Measurements from ENCODE around the gene KCNMA1. TPM values are rescaled to one million over a fixed set of nuclear protein-coding genes. Genes with fewer than 3 reads are reported as not detected.

Gene KCNMA1
- total and polyA plus RNA-seq, 2 donors from 2014 or later = 4.2 to 8.9 TPM

DNA sequence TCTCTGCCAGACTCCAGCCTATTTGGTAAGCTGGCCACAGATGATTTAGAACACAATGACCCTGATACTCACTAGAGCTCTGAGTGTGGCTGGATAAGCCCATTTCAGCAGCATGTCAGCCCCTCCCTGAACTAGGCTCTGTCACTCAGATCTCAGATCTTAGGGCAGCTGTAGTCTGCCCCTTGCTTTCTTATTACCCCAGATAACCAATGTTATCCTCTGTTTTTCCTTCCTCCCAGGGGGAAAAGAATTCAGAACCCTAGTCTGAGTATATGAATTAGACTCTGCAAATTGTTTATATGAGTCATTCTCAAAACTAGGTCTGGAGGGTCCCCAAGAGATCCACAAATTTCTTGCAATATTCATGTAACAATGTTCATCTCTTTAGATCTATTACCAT is 286.2 kb downstream of the KCNMA1 start:
- intact Hi-C loops (cut with DNase I) = no loop called here
- H3K9ac ChIP-seq (ENCODE audit: low read length in 3 of 3) = no peak overlapping the region
- H3K9me3 ChIP-seq (ENCODE audit: control insufficient read depth in 2 of 3, insufficient read depth in 1 of 3, low read length in 3 of 3) = no peaks in the 10 kb centered on the region
- H3K27ac ChIP-seq (ENCODE audit: low read depth in 2 of 2, low read length in 2 of 2) = no peak overlapping the region
- no peaks in the 10 kb centered on the region for H3K36me3 ChIP-seq (ENCODE audit: control insufficient read depth in 2 of 3, insufficient read depth in 3 of 3, low read length in 3 of 3)
- TF ChIP-seq, protein P1, sequence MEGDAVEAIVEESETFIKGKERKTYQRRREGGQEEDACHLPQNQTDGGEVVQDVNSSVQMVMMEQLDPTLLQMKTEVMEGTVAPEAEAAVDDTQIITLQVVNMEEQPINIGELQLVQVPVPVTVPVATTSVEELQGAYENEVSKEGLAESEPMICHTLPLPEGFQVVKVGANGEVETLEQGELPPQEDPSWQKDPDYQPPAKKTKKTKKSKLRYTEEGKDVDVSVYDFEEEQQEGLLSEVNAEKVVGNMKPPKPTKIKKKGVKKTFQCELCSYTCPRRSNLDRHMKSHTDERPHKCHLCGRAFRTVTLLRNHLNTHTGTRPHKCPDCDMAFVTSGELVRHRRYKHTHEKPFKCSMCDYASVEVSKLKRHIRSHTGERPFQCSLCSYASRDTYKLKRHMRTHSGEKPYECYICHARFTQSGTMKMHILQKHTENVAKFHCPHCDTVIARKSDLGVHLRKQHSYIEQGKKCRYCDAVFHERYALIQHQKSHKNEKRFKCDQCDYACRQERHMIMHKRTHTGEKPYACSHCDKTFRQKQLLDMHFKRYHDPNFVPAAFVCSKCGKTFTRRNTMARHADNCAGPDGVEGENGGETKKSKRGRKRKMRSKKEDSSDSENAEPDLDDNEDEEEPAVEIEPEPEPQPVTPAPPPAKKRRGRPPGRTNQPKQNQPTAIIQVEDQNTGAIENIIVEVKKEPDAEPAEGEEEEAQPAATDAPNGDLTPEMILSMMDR (IDR thresholded peaks at IDR 0.05; ENCODE audit: borderline replicate concordance, extremely low read depth, insufficient read depth) = no peak
- H3K4me1 ChIP-seq (ENCODE audit: control insufficient read depth in 2 of 3, insufficient read depth in 2 of 3, low read depth in 1 of 3, low read length in 3 of 3) = no peaks in the 10 kb centered on the region
- no peak overlapping the region for H3K4me3 ChIP-seq (ENCODE audit: low read length in 3 of 3)
- FAIRE-seq = no peak
- no peak for DNase-seq
- no peaks in the 10 kb centered on the region for H3K27me3 ChIP-seq (ENCODE audit: control insufficient read depth, insufficient read depth, low read length)

DNA sequence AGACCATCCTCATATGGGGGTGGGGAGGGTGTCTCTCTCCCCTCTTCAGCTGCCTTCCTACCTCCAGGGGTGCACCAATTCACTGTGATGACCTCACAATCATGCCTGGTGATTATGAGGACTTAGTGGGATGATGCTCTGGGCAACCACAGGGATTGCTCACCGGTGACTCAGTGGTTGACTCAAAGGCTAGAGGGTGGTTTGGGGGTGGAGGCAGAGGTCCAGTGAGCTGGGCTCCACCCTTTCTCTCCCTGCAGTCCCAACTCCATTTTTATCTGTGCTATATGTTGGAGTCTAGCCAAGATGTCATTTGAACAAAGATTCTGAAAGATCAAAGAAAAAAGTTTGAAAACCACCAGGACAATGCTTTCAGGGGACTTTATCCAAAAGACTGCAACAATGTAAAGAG is 286.9 kb downstream of the KCNMA1 start:
- H3K36me3 ChIP-seq (ENCODE audit: control insufficient read depth in 2 of 3, insufficient read depth in 3 of 3, low read length in 3 of 3) = no peaks in the 10 kb centered on the region
- no peaks in the 10 kb centered on the region for H3K4me1 ChIP-seq (ENCODE audit: control insufficient read depth in 2 of 3, insufficient read depth in 2 of 3, low read depth in 1 of 3, low read length in 3 of 3)
- FAIRE-seq (no peak), DNase-seq (no peak)
- no peak overlapping the region for H3K9ac ChIP-seq (ENCODE audit: low read length in 3 of 3)
- no peak overlapping the region for H3K4me3 ChIP-seq (ENCODE audit: low read length in 3 of 3)
- no peaks in the 10 kb centered on the region for H3K9me3 ChIP-seq (ENCODE audit: control insufficient read depth in 2 of 3, insufficient read depth in 1 of 3, low read length in 3 of 3)
- intact Hi-C loops (cut with DNase I) = no loop called here
- H3K27ac ChIP-seq (ENCODE audit: low read depth in 2 of 2, low read length in 2 of 2) = no peak overlapping the region
- H3K27me3 ChIP-seq (ENCODE audit: control insufficient read depth, insufficient read depth, low read length) = no peaks in the 10 kb centered on the region
- TF ChIP-seq, protein P1 (IDR thresholded peaks at IDR 0.05; ENCODE audit: borderline replicate concordance, extremely low read depth, insufficient read depth) = no peak

DNA sequence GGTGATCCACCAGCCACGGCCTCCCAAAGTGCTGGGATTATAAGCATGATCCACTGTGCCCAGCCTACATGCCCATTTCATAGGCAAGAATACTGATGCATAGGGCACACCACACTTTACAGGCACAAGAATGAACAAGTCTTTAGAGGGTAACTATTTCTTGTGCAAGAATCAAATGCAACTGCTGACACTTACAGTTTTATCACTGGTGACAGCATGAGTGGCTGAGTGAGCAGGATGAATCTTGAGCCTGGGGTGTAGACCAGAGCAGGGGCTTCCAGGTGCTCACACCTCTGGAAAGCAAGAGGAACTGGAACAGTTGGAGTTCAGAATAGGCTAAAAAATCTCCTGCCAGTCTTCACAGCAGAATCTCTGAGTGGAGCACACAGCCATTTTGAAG is 287.5 kb downstream of the KCNMA1 start:
- TF ChIP-seq, protein P1 (IDR thresholded peaks at IDR 0.05; ENCODE audit: borderline replicate concordance, extremely low read depth, insufficient read depth) = no peak
- H3K36me3 ChIP-seq (ENCODE audit: control insufficient read depth in 2 of 3, insufficient read depth in 3 of 3, low read length in 3 of 3) = no peaks in the 10 kb centered on the region
- H3K27me3 ChIP-seq (ENCODE audit: control insufficient read depth, insufficient read depth, low read length) = no peaks in the 10 kb centered on the region
- DNase-seq = no peak
- H3K9ac ChIP-seq (ENCODE audit: low read length in 3 of 3) = no peak overlapping the region
- H3K4me1 ChIP-seq (ENCODE audit: control insufficient read depth in 2 of 3, insufficient read depth in 2 of 3, low read depth in 1 of 3, low read length in 3 of 3) = no peaks in the 10 kb centered on the region
- FAIRE-seq = no peak
- H3K4me3 ChIP-seq (ENCODE audit: low read length in 3 of 3) = no peak overlapping the region
- no peaks in the 10 kb centered on the region for H3K9me3 ChIP-seq (ENCODE audit: control insufficient read depth in 2 of 3, insufficient read depth in 1 of 3, low read length in 3 of 3)
- intact Hi-C loops (cut with DNase I) = no loop called here
- H3K27ac ChIP-seq (ENCODE audit: low read depth in 2 of 2, low read length in 2 of 2) = no peak overlapping the region

DNA sequence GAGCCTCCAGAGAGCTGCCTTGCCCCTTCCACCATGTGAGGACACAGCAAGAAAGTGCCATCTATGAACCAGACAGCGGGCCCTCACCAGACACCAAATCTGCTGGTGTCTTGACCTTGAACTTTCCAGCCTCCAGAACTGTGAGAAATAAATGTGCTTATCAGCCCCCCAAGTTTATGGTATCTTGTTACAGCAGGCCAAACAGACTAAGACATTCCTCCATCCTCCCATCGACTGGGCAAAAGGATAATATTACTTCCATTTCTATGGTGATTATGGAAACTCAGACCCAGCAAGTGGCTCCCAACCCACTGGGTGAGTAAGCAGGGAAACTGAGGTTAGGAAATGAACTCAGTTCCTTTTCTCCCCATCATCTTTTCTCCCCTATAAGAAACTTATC is 288.4 kb downstream of the KCNMA1 start:
- H3K4me3 ChIP-seq (ENCODE audit: low read length in 3 of 3) = no peak overlapping the region
- intact Hi-C loops (cut with DNase I) = no loop called here
- FAIRE-seq (no peak), DNase-seq (no peak)
- no peaks in the 10 kb centered on the region for H3K27me3 ChIP-seq (ENCODE audit: control insufficient read depth, insufficient read depth, low read length)
- H3K27ac ChIP-seq (ENCODE audit: low read depth in 2 of 2, low read length in 2 of 2) = no peak overlapping the region
- H3K9ac ChIP-seq (ENCODE audit: low read length in 3 of 3) = no peak overlapping the region
- H3K36me3 ChIP-seq (ENCODE audit: control insufficient read depth in 2 of 3, insufficient read depth in 3 of 3, low read length in 3 of 3) = no peaks in the 10 kb centered on the region
- TF ChIP-seq, protein P1 (IDR thresholded peaks at IDR 0.05; ENCODE audit: borderline replicate concordance, extremely low read depth, insufficient read depth) = no peak
- no peaks in the 10 kb centered on the region for H3K4me1 ChIP-seq (ENCODE audit: control insufficient read depth in 2 of 3, insufficient read depth in 2 of 3, low read depth in 1 of 3, low read length in 3 of 3)
- no peaks in the 10 kb centered on the region for H3K9me3 ChIP-seq (ENCODE audit: control insufficient read depth in 2 of 3, insufficient read depth in 1 of 3, low read length in 3 of 3)

Data from kidney (tissue), 14 donors.